Measurements from ENCODE around the gene FAM217A. TPM values are rescaled to one million over a fixed set of nuclear protein-coding genes. Genes with fewer than 3 reads are reported as not detected.

The FAM217A gene
- total RNA-seq, 1 donor from 2014 or later = 0.48 TPM

GRCh38 chr6:4021854-4022695, 56.9 kb downstream of the FAM217A start:
- peak; percentile 29 for DNase-seq (ENCODE audit: low spot score)

- DNase-seq (ENCODE audit: low spot score) = peak; percentile 99
Observed at GRCh38 chr6:4021133-4021853, 57.6 kb downstream of the FAM217A start.

GRCh38 chr6:4020822-4021132, 58.2 kb downstream of the FAM217A start:
- no peak for DNase-seq (ENCODE audit: low spot score)

GRCh38 chr6:4018924-4019236, 60.1 kb downstream of the FAM217A start:
- no peak for DNase-seq (ENCODE audit: low spot score)

Other genes with a start within 250 kb of the FAM217A start
- gene FAM50B, start 229.8 kb downstream of the FAM217A start, total RNA-seq (ENCODE audit: insufficient read depth, low replicate concordance) = 3.9 TPM
- gene ECI2, start 56.4 kb upstream of the FAM217A start, total RNA-seq (ENCODE audit: insufficient read depth, low replicate concordance) = 30.6 TPM